ENCODE data around the gene PRTFDC1.
A peak's percentile ranks its signal among the peaks of the same experiment; 100 is the strongest.
"Not testable (repeated sequence)": the region's sequence is repeated elsewhere in the genome, so short reads cannot be mapped to it uniquely, and the experiment has no call there.

PRTFDC1 gene

DNA sequence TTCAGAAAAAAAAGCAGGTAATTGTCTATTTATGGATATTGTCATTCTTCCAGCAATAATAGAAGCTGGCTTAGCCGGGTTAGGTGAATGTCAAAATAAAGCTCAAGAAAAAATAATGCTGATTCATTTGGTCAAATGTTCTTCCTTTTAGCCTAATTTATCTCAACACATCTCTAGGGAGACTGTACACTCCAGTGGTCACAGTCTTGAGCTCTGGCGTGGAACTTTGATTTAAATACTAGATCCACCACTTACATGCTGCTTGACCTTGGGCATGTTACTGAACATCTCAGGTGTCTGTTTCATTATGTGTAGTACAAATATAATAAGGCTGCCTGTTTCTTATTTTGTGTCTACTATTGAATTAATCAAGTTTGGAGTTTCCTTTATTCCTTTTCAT lies 22.0 kb downstream of the PRTFDC1 start:
- no peak for DNase-seq (ENCODE audit: low read depth in 2 of 2)

DNA sequence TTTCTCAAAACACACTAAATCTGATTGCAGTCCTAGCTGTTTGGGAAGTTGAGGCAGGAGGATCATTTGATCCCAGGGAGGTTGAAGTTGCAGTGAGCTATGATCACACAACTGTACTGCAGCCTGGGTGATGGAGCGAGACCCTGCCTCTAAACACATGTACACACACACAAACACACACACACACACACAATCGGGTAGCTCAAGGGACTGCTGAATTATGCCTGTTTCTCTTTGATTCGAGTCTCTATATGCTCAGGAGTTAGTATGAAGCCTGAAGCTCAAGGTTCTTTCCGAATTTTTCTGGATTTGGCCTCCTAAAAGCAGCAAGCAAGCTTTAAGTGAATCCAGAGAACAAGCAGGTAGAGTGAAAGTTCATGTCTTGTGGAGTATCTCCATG lies 22.5 kb downstream of the PRTFDC1 start:
- no peak for DNase-seq (ENCODE audit: low read depth in 2 of 2)

DNA sequence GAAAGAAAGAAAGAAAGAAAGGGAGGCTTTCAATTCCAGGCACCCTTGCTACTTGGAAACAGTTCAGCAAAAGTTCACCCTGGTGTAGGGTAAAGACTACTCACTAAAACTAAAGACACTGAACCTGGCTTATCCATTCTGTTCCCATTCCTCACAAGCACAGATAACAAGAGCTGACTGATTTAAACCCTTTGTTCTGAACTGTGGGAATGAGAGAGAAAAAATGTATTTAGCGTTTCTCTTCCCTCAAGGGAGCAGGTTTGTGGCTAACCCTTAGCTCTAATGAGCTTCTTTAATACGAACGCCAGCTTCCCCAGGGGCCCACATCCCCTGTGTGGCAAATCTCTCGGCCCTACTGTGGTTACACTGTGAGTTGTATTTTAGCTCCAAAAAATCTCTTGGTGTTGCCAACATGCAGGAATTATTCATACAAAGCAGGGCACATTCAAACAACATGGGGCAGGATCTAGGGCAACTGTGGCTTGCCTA lies 23.3 kb downstream of the PRTFDC1 start:
- no peak for DNase-seq (ENCODE audit: low read depth in 2 of 2)

DNA sequence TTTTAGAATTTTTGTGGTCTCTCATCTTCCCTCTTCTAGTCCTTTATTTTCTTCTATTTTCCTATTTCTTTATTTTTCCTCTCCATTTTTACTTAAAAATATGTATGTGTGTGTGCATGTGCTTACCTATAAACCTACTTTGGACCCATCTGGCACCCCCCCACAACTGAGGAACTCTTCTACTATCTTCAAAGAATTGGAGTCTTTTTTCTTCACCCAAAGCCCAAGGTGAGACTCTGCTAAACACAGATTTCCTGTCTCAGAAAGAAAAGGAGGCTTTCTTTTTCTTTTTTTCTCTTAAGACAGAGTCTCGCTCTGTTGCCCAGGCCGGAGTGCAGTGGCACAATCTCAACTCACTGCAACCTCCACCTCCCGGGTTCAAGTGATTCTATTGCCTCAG lies 24.2 kb downstream of the PRTFDC1 start:
- no peak for DNase-seq (ENCODE audit: low read depth in 2 of 2)

DNA sequence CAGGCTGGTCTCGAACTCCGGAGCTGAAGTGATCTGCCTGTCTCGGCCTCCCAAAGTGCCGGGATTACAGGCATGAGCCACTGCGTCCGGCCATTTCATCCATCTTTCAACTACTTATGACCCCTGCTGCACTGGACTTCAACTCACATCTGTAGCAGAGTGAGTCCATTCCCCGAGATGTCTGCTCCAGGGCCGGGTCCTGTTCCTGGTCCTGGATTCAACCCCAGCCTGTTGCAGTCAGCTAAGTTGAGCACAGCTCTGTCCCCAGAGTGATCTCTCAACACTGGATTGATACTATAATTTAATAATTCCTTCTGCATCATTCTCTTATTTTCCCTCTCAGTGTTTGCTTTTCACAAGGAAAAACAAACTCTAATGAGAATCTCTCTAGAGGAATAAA lies 25.8 kb downstream of the PRTFDC1 start:
- DNase-seq (ENCODE audit: low read depth in 2 of 2): no peak

DNA sequence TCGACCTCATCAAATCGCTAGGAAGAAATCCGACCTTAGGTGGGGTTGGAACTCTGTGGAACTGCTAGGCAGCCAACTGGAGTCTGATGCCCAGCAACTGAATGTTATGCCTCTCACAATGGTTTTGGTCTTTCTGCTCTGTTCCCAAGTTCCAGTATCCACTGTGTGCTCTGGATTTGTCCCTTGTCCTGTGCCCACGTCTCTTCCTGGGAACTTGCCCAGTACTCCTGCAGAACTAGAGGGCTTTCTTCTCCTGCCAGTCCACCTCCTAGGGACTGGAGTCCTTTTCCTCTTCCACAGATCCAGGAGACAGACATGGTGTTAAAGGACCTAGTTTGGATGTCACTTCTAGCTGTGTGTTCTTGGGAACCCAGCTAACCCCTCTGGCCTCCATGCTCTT lies 26.6 kb downstream of the PRTFDC1 start:
- DNase-seq (ENCODE audit: low read depth in 2 of 2): no peak

DNA sequence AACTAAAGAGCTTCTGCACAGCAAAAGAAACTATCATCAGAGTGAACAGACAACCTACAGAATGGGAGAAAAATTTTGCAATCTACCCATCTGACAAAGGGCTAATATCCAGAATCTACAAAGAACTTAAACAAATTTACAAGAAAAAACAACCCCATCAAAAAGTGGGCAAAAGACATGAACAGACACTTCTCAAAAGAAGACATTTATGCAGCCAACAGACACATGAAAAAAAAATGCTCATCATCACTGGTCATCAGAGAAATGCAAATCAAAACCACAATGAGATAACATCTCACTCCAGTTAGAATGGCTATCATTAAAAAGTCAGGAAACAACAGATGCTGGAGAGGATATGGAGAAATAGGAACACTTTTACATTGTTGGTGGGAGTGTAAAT lies 27.9 kb downstream of the PRTFDC1 start:
- DNase-seq (ENCODE audit: low read depth in 2 of 2): not testable (repeated sequence)

DNA sequence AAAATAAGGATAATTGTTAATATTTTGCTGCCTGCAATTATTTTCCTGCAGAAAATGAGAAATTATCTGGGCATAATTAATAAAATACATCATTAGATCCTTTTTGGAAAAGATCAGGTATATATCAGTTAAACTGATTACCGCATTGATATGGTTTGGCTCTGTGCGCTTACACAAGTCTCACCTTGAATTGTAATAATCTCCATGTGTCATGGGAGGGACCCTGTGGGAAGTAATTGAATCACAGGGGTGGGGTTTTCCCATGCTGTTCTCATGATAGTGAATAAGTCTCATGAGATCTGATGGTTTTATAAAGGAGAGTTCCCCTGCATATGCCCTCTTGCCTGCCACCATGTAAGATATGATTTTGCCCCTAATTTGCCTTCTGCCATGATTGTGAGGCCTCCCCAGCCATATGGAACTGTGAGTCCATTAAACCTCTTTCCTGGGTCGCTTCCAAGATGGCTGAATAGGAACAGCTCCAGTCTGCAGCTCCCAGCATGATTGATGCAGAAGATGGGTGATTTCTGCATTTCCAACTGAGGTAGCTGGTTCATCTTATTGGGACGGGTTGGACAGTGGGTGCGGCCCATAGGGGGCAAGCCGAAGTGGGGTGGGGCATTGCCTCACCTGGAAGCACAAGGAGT lies 30.1 kb downstream of the PRTFDC1 start:
- not testable (repeated sequence) for DNase-seq (ENCODE audit: low read depth in 2 of 2)

DNA sequence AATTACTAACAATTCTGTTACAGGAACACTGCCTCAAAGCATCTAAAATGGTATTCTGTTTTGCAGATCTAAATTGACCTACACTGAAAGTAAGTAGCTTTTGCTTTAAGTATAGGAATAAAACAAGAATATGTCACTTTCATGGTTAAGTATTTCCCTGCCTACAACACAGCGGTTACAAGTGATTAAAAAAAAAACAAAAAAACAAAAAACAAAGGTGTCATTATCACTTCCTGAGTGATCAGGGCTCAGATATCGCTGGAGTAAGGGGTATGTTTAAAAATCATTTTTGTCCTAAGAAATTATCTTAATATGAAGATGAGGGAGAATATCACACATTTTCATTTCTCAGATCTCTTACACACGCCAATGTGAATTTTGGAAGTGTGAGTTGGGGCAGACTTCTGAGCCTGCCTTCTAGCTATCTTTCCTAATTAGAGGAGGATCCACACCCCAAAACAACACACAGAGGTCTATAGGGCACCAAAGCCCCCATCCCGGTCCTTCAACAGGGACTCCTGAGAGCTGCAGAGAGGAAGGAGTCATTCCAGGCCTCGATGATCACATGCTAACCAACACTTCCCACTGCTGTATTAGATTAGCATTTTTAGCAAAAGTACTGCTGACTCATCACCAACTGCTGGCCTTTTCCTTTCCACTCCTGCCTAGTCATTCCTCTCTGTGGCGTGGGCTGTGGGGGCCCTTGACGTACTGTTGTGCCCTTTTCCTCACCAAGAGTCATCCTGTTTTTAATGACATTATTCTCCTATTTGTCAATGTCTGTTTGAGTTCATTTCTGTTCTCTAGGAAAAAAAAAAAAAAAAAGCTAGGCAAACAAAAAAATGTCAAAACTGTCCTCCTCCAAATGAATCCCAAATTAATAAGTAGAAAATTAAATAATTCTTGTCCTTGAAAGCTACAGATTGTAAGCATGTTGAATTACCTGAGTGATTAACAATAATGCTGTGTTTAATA lies 31.2 kb downstream of the PRTFDC1 start:
- peak; percentile 40 to 65 for DNase-seq (ENCODE audit: low read depth in 2 of 2)

DNA sequence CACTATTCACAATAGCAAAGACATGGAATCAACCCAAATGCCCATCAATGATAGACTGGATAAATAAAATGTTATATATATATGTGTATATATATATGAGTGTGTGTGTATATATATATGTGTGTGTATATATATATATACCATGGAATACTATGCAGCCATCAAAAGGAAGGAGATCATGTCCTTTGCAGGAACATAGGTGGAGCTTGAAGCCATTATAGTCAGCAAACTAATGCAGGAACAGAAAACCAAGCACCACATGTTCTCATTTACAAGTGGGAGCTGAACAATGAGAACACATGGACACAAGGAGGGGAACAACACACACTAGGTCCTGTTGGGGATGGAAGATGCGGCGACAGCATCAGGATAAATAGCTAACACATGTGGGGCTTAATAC lies 32.2 kb downstream of the PRTFDC1 start:
- not testable (repeated sequence) for DNase-seq (ENCODE audit: low read depth in 2 of 2)

DNA sequence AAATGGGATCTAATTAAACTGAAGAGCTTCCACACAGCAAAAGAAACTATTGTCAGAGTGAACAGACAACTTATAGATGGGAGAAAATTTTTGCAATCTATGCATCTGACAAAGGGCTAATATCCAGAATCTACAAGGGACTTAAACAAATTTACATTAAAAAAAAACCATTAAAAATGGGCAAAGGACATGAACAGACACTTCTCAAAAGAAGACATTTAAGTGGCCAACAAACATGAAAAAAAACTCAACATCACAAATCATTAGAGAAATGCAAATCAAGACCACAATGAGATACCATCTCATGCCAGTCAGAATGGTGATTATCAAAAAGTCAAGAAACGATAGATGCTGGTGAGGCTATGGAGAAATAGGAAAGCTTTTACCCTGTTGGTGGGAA lies 32.8 kb downstream of the PRTFDC1 start:
- not testable (repeated sequence) for DNase-seq (ENCODE audit: low read depth in 2 of 2)

DNA sequence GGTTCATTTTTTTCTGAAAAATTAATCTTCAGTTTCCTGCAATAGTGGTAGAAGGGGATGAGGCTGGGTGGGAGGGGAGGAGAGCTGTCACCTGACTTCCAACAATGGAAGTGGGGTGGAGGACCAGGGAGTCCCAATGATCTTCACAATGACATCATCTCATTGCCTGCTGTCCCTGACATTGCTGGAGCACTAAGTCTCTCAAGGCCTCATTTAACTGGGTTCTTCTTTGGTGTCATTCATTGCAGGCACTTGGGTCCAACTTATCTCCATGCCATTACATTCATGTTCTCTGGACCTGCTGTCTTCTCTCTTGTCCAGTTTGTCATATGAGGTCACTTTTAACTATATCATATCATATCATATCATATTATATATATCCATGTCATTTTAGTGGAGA lies 34.4 kb downstream of the PRTFDC1 start:
- no peak for DNase-seq (ENCODE audit: low read depth in 2 of 2)

DNA sequence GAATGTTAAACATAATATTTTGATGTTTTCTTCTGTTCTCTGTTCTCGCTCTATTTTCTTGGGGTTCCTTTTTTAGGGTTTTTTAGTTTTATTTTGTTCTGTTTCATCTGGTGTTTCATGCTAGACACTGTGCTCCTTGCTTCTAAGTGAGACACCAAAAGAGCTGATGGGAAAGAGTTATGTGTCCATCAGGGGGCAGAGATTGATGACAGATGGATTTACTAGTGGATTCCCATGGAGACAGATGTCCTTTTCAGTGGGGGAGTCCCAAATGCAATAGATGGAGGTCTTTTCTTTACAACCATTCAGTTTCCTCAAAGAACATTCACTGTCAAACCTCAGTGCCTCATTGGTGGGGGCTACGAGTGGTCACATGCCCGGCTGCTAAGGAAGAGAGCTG lies 34.9 kb downstream of the PRTFDC1 start:
- no peak for DNase-seq (ENCODE audit: low read depth in 2 of 2)

DNA sequence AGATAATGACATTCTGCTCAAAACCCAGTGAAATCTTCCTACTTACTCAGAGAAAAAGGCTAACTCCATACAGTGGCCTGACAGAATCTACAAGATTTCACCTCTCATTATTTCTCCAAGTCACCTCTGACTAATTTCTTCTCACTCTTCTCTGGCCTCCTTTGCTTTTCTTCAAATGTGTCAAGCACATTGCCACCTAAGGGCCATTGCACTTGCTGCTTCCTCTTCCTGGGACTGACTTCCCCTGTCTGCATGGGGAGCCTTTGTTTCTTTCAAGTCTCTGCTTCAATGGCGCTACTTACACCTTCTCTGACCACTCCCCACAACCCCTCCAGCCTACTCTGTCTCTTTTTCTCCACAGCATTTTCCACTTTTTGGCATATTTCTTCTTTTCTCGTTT lies 36.0 kb downstream of the PRTFDC1 start:
- no peak for DNase-seq (ENCODE audit: low read depth in 2 of 2)

DNA sequence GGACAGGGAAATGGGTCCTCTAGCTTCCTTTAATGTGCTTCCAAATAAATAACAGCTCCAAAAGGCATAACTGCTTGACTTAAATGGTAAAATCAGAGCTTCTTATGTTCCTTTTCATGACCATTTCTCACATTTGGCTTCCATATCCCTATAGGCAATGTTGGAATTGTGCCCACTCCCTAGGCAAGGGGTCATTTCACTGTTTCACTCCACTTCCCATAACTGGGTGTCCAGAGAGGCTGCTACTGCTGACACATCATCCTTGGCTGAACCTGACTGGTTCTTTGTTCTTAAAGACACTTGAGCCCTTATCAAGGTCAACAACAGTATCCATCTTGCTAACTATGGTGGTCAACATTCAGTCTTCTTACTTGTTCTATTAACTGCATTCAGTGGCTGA lies 37.1 kb downstream of the PRTFDC1 start:
- no peak for DNase-seq (ENCODE audit: low read depth in 2 of 2)

DNA sequence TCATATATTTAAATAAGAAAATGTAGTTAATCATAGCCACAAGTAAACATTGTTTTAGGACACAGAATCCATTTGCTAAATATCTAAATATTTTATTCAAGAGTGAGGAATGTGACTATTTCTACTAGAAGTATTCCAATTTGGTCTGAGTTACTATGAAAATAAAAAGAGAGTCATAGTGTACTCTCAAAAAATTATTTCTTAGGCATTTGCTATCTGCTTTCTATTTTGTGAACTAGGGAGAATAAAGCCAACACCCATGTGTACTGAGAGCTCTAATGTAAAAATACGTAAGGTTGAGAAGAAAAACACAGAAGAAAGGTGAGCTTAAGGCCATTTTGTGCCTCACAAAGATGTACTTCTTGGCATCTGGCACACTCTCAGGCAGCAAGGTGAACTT lies 38.3 kb downstream of the PRTFDC1 start:
- no peak for DNase-seq (ENCODE audit: low read depth in 2 of 2)

DNA sequence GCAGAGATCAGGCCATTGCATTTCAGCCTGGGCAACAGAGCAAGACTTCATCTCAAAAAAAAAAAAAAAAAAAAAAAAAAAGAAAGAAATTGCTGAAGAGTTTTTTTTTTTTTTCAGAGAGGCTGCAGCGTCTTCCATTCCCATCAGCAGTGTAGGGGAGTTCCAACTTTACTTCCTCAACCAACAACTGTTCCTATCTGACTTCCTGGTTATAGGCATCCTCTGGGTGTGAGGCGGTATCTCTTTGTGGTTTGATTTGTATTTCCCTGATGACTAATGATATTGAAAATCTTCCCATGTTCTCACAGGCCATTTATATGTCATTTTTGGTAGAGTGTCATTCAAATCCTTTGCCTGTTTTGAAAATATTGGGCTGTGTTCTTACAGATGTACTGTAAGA lies 40.2 kb downstream of the PRTFDC1 start:
- no peak for DNase-seq (ENCODE audit: low read depth in 2 of 2)

DNA sequence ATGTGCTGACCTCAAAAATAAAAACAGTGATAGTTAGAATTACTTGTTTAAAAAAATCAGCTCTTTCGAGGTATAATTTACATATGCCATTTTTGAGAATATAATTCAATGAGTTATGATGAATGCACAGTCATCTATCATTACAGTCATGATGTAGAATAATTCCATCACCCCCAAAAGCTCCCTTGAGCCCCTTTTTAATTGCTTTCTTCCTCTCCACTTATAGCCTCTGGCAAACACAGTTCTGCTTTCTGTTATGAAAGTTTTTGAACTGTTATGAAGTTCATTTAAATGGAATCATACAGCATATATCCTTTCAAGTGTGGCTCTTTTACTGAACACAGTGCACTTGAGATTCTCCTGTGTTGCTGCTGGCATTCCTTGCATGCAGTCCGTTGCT lies 41.4 kb downstream of the PRTFDC1 start:
- no peak for DNase-seq (ENCODE audit: low read depth in 2 of 2)

DNA sequence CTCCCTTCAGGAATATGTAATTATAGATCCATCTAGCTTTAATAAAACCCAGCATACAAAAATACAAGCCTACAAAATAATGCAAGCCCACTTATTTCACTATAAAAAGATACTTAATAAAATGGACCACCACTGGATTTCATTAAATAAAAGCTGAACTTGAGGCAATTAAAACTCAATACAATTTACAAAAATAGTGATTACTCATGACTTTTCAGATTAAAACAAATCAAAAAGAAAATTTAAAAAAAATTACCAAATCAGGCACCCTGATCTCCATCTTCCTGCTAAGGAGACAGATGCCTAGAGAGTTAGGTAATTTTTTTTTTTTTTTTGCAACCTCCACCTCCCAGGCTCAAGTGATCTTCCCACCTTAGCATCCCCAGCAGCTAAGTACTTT lies 41.8 kb downstream of the PRTFDC1 start:
- DNase-seq (ENCODE audit: low read depth in 2 of 2): no peak

DNA sequence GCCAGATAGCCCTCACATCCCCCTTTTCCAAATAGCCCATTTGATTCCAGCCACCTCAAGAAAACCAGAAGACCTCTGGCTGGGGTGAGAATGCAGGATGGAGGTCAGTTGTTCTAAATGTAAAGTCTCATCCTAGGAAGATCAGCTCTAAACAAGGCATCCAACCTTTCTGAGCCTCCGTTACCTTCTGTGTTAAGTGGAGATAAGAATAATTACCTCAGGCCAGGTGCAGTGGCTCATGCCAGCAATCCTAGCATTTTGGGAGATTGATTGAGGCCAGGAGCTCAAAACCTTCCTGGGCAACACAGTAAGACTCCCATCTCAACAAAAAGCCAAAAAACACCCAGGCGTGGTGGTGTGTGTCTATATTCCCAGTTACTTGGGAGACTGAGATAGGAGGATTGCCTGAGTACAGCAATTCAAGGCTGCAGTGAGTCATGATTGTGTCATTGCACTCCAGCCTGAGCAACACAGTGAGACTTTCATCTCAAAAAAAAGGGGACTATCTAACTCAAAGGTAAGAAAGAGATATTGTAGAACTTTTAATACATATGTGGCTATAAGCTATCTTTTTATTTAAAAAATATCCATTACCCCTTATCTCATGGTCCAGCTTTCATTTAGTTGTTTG lies 43.5 kb downstream of the PRTFDC1 start:
- no peak for DNase-seq (ENCODE audit: low read depth in 2 of 2)

DNA sequence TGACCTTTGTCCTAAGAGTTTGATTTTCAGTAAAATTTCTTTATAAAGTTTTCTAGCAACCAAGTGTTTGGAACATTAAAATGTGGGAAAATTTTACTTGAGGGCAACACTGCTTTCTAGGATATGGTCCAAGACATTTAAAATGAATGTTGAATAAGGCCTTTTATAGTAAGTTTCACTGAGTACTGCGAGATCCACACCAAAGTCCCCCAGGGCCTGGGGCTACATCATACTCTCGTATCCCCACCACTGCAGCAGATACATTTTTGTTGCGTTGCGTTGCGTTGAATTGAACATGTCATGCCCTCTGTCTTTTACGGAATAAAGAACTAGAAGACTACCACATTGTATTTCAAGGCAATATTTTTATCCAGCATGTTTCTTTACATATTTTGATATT lies 44.5 kb downstream of the PRTFDC1 start:
- no peak for DNase-seq (ENCODE audit: low read depth in 2 of 2)

DNA sequence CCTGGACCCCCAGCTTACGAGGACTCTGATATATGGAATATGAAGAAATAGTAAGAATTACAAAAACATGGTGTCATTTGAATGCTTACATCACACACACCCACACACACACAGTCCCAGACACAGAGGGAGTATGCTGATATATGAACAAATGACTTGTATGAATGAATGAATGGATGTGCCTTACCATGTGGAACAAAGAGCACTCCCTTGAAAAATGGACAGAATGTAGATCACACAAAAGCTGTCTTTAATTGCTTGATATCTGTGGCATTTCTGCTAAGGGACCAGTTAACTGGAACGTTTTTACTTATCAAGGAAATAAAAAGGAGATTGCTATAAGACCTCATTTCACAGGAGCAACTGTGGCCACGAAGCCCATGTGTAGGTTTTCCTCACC lies 46.0 kb downstream of the PRTFDC1 start:
- DNase-seq (ENCODE audit: low read depth in 2 of 2): no peak

DNA sequence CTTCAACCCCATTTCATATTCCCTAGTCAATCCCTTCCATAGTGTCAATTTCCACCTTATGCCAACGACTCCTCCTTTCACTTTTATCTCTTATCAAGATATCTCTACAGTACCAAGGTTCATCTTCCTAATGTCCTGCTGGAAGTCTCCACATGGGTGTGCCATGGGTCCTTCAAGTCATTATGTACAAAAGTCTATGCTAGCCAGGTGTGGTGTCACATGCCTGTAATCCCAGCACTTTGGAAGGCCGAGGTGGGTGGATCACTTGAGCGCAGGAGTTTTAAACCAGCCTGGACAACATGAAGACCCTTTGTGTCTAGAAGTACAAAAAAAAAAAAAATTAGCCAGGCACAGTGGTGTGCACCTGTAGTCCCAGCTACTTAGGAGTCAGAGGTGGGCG lies 47.6 kb downstream of the PRTFDC1 start:
- DNase-seq (ENCODE audit: low read depth in 2 of 2): no peak
